Ishikawa (cell line): ENCODE results near the gene L1CAM.

ENCODE experiments used
- REST ChIP-seq: IDR thresholded peaks from 2 replicates; pipeline ENCODE4 v1.6.1; 2012; ENCODE audit warnings: low read depth, mild to moderate bottlenecking
- TCF12 ChIP-seq: IDR thresholded peaks from 2 replicates; pipeline ENCODE4 v1.6.1; 2012; ENCODE audit warnings: low read depth
- USF1 ChIP-seq: IDR thresholded peaks from 2 replicates; pipeline ENCODE4 v1.6.1; 2012
- YY1 ChIP-seq: IDR thresholded peaks from 2 replicates; pipeline ENCODE4 v1.6.1; 2012; ENCODE audit warnings: low read depth

GRCh38 chrX:153880440-153880815 is 5.5 kb downstream of the L1CAM start:
- no peak for TF ChIP-seq TCF12
- TF ChIP-seq YY1: no peak
- no peak for TF ChIP-seq REST
- TF ChIP-seq USF1: no peak
